Measurements from ENCODE around the gene OR9A2.

GRCh38 chr7:142983825-142984224, 43.1 kb downstream of the OR9A2 start:
- no peak for TF ChIP-seq IKZF1 (conservative IDR thresholded peaks at IDR 0.05)
- no peak for TF ChIP-seq NR2C1 (IDR thresholded peaks at IDR 0.05)
- TF ChIP-seq CTCF (IDR thresholded peaks at IDR 0.05 in 2 of 3, conservative IDR thresholded peaks at IDR 0.05 in 1 of 3; ENCODE audit: control insufficient read depth in 2 of 3, extremely low read depth in 1 of 3, insufficient read depth in 1 of 3, low read depth in 3 of 3, low read length in 3 of 3) = no peak
- TF ChIP-seq USF2 (IDR thresholded peaks at IDR 0.05; ENCODE audit: borderline replicate concordance, low read depth, low read length) = no peak
